GM21360 (cell line): ENCODE data around the gene KCND2.
"Not testable (repeated sequence)": the region's sequence is repeated elsewhere in the genome, so short reads cannot be mapped to it uniquely, and the experiment has no call there.

ENCODE experiments used
- ATAC-seq: cut with Tn5 transposase; IDR thresholded peaks from one replicate; pipeline ENCODE4 v1.9.1; 2021; ENCODE audit warnings: mild to moderate bottlenecking, moderate library complexity; ENCODE audit not compliant: unreplicated experiment

KCND2 gene

DNA sequence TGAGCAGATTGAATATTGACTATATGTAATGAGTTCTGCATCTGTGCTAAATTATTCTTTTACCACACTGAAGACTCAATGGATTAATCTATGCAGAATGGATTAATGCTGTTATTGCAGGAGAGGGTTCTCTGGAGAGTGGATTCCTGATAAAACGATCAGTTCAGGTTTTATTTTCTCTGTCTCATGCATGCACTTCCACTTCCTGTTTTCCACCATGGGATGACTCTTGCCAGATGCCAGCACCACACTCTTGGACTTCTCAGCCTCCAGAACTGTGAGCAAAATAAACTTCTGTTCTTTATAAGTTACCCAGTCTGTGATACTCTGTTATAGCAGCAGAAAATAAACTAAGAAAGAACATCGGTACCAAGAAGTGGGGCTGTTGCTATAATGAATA is 207.5 kb downstream of the KCND2 start:
- no peak for ATAC-seq

DNA sequence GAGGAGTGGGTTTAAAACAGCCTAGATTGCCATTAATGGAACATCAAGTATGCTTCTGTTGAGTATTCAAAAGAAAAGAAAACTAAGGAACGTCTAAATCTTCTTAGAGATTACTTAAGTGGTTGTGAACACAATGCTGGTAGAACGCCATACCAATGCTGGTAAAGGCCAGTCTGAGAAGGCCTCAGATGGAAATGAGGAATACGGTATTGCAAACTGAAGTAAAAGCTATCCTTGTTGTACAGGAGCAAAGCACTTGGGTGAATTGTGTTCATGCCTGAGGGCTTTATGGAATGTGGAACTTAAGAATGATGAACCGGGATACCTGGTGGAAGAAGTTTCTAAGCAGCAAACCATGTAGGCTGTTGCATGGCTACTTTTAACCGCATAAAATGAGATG is 208.0 kb downstream of the KCND2 start:
- no peak for ATAC-seq

DNA sequence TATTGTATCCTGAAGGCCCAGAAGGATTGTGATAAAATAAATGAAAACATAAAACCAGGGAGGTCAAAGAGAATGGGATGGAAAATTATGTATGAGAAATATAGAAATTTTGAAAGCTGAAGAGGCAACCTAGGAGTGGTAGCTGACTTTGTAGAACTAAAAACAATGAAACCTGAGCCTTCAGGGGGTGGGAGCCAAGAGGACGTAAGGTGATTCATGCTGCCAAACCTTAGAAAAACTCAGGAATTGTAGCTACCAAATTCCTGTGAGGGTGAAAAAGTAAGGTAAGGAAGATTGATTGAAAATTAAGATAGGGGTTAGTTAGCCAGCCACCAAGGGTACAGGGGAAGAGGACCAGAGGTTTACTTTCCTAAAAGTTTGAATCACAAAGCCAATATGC is 213.2 kb downstream of the KCND2 start:
- ATAC-seq, result no peak

DNA sequence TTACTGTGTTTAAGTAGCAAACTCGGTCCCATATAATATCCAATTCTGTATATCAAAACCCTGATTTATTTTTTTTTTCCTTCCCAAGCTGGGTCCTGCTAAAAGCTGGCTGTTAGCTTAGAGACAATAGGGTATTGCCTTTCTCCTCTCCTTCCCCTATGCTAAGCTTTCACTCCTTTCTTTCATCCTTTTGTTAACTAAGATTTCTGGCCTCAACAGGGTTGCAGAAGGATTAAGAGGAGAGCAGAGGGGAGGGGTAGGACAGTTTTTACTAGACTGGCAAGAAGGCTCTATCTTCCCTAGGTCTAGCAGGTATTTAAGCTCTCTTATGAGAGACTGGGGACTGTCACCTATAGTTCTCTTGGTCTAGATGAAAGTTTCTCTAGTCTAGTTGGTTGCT is 229.2 kb downstream of the KCND2 start:
- ATAC-seq, result no peak

DNA sequence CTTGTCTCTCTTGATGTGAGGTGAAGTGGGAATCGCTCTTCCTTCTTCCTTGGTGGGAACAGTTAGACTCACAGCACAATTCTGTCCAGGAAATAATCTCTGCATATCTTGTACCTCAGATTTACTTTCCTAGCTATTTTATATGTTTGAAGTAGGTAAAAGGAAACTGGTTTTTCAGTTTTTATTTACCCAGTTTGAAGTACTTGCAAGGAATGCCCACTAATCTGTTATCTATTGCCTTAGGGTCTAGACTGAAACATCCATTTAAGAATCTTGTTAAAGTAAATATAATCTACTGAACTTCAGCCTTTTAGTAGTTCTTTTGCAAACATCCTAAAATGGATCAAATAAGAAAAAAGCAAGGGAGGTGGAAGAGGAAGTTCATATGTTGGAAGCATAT is 229.8 kb downstream of the KCND2 start:
- ATAC-seq, result no peak

DNA sequence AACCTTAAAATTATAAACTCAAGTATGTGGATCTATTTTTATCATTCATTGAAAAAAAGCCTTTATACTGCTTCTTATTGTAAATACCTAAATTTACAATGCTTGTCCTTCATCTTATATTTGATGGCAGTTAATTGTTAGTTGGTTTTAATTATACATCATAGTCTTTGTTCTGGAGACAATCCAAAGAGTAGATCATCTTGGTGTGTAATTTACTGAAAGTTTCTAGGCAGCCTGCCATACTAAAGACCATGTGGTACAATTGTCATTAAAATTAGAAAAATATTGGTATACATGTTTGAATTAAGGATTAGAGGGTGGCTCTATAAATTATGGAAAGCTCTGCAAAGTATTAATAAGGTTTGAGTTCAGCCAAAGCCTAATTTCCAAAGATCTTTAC is 231.4 kb downstream of the KCND2 start:
- ATAC-seq, result no peak

DNA sequence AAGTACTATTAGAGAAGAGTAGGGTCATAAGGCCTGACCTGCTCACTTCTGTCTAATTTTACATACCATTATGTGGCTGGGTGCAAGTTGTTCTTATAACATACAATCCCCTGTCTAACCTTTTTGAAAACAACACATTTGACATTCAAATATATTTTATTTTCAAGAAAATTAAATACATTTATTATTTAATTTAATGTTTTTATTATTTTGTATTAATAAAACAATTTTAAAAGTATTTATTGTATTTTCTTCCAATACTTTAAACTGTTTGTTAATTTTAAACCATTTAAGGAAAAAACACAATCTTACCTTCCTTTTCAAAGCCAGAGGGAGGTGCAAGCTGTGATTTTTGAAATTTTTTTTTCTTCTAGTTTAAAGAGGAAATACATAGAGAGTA is 232.8 kb downstream of the KCND2 start:
- no peak for ATAC-seq

DNA sequence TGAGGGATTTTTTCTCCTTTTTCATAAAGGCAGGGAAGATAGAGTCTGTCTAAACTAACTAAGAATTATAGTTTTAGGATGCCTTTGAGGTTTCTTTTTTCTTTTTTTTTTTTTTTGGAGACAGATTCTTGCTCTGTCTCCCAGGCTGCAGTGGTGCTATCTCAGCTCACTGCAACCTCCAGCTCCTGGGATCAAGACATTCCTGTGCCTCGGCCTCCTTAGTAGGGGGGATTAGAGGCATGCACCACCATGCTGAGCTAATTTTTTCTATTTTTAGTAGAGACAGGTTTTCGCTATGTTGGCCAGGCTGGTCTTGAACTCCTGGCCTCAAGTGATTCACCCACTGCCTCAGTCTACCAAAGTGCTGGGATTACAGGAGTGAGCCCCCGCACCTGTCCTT is 239.7 kb downstream of the KCND2 start:
- no peak for ATAC-seq

DNA sequence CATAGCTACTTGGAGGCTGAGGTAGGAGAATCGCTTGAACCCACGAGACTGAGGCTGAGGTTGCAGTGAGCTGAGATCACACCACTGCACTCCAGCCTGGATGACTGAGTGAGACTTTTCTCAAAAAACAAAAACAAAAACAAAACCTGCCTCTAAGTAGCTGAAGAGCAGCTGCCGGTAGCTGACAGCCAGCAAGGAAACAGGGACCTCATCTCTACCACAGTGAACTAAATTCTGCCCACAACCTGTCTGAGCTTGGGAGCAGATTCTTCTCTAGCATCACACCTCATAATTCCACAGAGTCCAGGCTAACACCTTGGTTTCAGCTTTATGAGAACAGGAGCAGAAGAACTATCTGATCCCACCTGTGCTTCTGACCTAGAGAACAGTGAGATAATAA is 246.2 kb downstream of the KCND2 start:
- no peak for ATAC-seq

DNA sequence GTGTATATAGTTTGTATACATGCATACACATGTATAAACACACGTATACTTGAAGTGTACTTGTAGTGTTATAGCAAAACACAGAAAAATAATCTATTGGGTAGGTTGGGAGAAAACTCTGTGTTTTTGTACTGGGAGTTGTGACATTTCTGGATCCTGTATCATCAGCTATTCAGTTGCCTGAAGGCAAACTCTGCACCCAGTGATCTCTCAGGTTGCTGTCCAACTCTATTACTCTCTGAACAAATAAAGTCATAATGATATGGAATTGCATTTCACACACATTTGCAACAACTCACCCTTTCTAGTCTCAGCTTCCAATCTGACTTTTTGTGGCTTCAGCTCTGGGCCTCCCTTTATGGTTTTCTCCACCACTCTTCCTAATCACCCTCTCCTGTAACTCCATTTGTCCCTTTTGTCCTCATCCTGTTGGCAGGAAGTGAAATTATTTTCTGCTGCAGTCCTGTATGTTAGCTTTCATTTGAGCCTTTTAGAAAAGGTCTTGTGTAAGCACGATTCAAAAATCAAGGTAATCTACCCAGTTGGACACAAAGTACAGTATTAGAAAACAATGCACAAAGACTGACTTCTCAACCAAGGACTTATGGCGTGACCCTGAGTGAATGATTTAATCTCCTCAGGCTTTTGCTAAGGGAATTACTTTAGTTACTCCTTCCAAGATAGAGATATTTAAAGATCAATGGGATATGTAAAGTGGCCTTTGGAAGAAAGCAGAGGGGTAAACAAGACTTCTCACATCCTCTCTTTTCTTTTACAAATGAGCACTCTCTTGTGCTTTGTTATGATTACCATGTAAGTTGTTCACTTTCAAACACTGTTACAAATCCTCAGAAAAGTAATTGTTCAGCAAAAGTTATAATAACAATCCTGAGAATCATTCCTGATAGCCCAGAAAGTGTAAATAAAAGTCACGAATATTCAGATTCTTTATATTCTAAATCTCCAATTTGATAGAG is 249.1 kb downstream of the KCND2 start:
- ATAC-seq, result no peak

DNA sequence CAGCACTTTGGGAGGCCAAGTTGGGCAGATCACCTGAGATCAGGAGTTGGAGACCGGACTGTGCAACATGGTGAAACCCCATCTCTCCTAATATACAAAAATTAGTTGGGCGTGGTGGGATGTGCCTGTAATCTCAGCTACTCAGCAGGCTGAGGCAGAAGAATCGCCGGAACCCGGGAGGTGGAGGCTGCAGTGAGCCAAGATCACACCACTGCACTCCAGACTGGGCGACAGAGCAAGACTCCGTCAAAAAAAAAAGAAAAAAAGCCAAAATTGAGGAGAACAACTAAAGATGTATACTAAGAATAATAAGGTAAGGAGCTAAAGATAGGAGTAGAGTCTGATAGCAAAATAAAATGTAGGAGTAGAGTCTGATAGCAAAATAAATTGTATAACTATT is 251.0 kb downstream of the KCND2 start:
- ATAC-seq, result no peak

DNA sequence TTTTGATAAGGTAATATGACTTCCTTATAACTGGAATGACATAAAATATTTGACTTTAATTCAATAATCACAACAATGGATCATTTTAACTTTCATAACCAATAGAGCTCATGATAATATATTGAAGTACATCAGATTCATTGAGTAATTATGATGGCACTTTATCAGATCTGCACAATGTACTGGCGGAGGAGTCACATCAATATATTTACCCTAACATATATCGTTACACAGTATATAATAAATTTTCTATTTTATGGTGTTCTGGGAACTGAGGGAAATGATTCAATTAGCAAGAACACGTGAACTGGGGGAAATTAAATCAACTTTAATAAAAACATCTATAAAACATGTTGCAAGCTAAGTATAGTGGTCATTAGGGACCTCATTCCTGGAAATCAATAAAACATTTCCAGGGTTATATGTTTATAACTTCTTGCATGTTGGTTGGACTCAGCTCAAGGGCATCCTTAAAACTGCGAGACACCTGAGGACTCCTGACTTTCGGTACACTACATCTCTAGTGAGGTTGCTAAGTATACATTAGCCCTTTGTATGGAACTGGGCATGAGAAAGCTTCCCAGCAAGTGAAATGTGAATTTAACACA is 254.0 kb downstream of the KCND2 start:
- no peak for ATAC-seq

DNA sequence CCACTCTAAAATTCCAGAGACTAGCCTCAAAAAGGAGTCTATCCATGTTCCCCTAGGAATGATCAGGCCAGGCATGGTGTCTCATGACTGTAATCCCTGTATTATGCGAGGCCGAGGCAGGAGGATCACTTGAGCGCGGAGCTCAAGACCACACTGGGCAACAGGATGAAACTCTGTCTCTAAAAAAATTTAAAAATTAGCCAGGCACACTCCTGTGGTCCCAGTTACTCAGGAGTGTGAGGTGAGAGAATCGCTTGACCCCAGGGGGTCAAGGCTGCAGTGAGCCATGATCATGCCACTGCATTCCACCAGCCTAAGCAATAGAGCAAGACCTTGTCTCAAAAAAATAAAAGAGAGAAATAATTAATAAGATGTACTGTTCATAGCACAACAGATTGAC is 256.8 kb downstream of the KCND2 start:
- ATAC-seq, result no peak

DNA sequence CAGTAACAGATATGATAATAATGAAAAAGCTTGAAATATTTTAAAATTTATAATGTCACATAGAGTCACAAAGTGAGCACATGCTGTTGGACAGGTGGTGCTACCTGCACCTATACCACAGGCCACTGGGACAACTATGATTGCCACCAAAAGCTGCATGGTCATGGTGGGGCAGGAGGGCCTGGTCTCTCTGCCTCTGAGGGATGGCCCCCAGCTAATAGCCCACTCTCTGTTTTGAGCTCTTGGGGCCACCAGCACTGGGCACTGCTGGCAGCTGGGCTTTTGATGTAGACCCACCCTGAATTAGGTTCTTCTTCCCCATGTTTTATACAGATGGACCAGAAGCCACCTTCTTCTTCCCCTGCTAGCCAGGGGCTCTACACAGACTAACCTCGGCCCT is 265.4 kb downstream of the KCND2 start:
- no peak for ATAC-seq

DNA sequence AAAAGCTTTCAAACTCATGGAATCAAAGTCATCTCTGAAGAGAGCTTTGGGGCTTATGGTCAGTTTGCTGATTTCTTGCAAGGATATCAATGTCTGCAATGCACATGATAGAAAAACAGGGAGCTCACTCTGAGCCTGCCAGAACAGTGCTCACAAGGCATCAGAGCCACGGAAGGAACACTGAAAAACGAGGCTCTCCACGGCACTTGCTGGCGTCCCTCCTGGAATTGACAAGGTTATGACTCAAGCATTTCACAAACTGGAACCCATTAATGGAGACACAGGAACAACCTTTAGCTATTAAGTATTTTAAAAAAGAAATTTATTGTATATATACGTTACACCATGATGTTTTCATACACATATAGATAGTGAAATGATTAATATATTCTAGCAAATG is 266.3 kb downstream of the KCND2 start:
- ATAC-seq, result no peak

DNA sequence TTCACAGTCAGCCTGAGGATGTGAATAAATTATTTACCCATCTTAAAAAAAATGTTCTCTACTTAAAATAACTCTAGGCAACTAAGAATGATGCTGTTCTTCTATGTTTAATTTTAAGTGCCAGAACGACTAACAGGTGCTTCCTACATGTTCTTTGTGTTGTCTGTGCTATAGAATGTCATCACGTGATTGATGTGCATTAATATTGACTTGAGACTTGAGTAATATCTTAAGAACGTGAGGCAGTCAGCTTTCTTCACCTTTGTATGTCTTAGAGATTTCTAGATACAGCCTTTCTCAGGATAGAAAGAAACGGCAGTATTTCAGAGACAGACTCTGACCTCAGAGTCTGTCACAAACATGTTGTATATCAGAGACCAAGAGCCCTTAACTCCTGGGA is 274.6 kb downstream of the KCND2 start:
- ATAC-seq, result no peak

DNA sequence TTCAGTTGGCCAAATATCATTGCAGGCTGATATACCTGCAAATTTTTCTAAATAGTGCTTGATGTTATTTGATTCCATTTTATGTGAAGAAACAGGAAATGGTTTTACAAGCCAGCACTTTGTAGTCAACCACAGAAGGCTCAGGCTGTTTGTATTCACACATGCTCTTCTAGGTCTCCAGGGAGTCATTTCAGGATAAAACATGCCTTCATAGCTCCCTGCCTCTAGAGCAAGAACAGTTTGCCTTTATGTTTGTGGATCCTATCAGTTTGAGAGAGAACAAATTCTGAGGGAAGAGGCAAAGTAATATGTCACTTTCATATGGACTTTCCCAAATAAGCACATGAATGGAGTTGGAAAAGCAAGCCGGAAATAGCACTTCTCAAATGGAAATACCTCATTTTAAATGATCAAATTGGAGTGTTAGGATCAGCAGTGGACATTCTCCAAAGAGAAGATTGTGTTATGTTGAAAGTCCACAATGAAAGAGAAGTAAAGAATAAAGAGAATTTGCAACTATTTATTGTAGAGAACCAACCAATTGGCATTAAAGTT is 277.6 kb downstream of the KCND2 start:
- no peak for ATAC-seq

DNA sequence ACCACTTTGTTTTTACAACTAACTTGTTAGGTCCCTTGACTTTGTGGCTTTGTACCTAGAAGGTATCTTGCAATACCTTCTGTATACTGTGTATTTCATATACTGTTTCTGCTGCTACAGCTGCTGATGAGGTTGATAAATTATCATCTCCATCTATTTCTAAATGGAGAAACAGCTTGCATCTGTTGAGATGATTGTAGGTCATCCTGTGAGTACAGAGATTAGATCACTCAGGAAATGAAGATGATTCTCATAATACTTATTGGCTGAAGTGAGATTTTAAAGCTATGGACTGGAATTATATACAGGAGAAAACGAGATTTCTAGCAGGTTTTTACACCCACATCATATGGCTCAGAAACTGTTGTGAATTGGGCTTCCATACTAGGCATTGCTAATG is 280.5 kb downstream of the KCND2 start:
- no peak for ATAC-seq

DNA sequence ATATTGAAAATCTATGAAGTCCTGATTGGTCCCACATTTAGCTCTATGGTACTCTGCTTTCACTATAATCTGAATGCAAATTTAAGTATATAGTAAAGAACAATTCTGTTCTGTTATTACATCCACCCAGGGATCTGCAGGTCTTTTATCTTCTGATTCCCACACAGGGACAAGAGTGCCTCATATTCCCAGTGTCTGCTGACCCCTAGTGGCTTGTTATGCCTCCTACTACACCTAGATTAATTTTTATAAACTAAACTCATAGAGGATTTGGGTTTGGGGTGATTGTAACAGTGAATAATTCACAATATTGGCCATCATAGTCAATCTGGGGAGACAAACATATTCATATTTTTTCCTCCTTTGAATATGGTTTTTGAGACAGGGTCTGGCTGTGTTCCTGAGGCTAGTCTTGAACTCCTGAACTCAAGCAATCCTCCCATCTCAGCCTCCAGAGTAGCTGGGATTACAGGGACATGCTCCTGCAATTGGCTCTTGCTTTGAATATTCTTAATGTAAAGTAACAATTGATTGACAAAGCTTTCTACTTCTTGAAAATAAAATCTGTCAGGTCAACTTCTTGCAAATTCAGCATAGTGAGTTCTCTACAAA is 282.1 kb downstream of the KCND2 start:
- ATAC-seq, result peak; percentile 82

DNA sequence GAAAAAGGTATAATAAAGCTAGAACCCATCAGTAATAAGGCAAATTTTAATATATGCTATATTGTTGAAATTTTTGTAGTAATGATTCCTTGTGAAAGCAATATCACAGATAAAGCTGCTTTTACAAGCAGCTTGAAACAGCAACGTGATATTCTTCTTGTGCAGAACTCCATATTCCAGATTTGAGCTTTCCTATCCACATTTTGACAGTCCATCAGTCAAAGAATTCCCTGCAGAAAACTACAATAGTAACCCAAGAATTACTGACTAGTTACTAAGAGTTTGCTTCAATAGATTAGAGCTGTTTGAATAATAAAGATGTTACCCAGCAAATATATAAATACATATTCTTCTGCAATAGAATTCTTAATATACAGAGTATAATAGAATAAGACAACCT is 291.2 kb downstream of the KCND2 start:
- no peak for ATAC-seq

DNA sequence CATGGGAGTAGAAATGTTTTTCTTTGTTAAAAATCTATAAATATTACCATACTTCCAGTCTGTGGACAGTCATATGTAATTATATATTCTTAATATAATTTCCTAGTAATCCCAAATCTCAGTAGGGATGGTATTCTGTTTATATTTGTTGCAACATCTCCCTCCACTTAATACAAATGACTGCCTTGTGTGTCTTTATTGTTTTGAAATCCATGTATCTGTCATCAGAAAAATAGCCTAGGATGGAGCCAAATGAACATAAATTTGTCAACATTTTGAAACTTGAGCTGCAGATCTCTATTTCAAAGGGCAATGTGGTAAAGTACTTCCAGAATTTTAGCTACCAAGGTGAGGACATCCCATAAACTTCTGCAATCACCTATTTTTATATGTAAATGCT is 294.2 kb downstream of the KCND2 start:
- ATAC-seq, result no peak

DNA sequence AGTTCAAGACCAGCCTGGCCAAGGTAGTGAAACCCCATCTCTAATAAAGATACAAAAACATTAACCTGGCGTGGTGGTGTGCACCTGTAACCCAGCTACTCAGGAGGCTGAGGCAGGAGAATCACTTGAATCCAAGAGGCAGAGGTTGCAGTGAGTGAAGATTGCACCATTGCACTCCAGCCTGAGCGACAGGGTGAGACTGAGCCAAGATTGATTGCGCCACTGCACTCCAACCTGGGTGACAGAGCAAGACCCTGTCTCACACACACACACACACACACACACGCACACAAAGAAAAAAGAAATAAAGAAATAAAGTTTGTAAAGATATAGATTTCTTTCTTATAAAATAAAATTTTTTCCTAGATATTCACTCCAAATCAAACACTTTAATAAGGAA is 305.7 kb downstream of the KCND2 start:
- ATAC-seq, result not testable (repeated sequence)
